B cell (primary cell): ENCODE measurements around the gene COG4. TPM values are rescaled to one million over a fixed set of nuclear protein-coding genes. Genes with fewer than 3 reads are reported as not detected.

ENCODE experiments used
- ATAC-seq: fragments of 200-7000 bp; cut with Tn5 transposase; one replicate; pipeline ENCODE4 v1.10.0; 2021; ENCODE audit warnings: low read depth, mild to moderate bottlenecking, moderate number of reproducible peaks, moderate library complexity
- CTCF ChIA-PET: fragments of 350-600 bp; sonication (Branson Sonifier 250); formaldehyde crosslinking; loops from one replicate; lab custom pipeline; 2021; ENCODE audit warnings: antibody characterized with exemption, inconsistent platforms; lab: Charles Lee
- POLR2A ChIA-PET: fragments of 350-600 bp; sonication (Branson Sonifier 250); formaldehyde crosslinking; loops from one replicate; lab custom pipeline; 2021; ENCODE audit warnings: antibody characterized with exemption; lab: Charles Lee
- DNase-seq: peaks from one replicate; pipeline ENCODE4 v3.0.0; 2013
- H2AFZ ChIP-seq: 2 replicates; pipeline ENCODE4 v1.6.1; 2012; ENCODE audit warnings: mild to moderate bottlenecking, low read depth, low read length; ENCODE audit not compliant: insufficient read depth, poor library complexity, severe bottlenecking
- H3K27ac ChIP-seq, 2 donors: 1 replicate in 1 of 2; 2 replicates in 1 of 2; pipeline ENCODE4 v1.5.1; 2012 to 2013; ENCODE audit warnings: low read length in 2 of 2, mild to moderate bottlenecking in 2 of 2, moderate library complexity in 1 of 2
- H3K27me3 ChIP-seq, 4 experiments: fragments of 200-600 bp in 1 of 4; sonication (generic) in 1 of 4; replicated peaks in 1 of 4; 1 replicate in 2 of 4; 2 replicates in 2 of 4; pipeline versions ENCODE4 v1.6.1 to v1.7.0; 2013 to 2016; ENCODE audit warnings: low read length in 3 of 4, mild to moderate bottlenecking in 2 of 4, mixed read lengths in 1 of 4, moderate library complexity in 1 of 4; ENCODE audit not compliant: insufficient read depth in 4 of 4, control insufficient read depth in 3 of 4; ENCODE audit errors: control extremely low read depth in 1 of 4
- H3K36me3 ChIP-seq, 2 experiments: replicated peaks in 1 of 2; 1 replicate in 1 of 2; 2 replicates in 1 of 2; pipeline versions ENCODE4 v1.6.1 to v1.7.1; 2013; ENCODE audit warnings: low read length in 1 of 2; ENCODE audit not compliant: insufficient read depth in 2 of 2, control insufficient read depth in 1 of 2; ENCODE audit errors: control extremely low read depth in 1 of 2, extremely low read depth in 1 of 2
- H3K4me1 ChIP-seq, 2 donors: fragments of 200-600 bp in 1 of 2; sonication (generic) in 1 of 2; 1 replicate in 1 of 2; 2 replicates in 1 of 2; pipeline versions ENCODE4 v1.5.1 to v1.6.1; 2013 to 2017; ENCODE audit warnings: low read length in 2 of 2; ENCODE audit not compliant: control insufficient read depth in 2 of 2, insufficient read depth in 2 of 2
- H3K4me2 ChIP-seq: replicated peaks from 2 replicates; pipeline ENCODE3; 2012; ENCODE audit warnings: mild to moderate bottlenecking, low read depth, low read length; ENCODE audit not compliant: poor library complexity, severe bottlenecking
- H3K4me3 ChIP-seq, 5 experiments: fragments of 200-600 bp in 1 of 5; sonication (generic) in 1 of 5; 1 replicate in 3 of 5; 2 replicates in 2 of 5; pipeline versions ENCODE4 v1.5.1 to v1.7.0; 2011 to 2016; ENCODE audit warnings: low read length in 4 of 5, mild to moderate bottlenecking in 4 of 5, low read depth in 2 of 5, control low read depth in 1 of 5, moderate library complexity in 1 of 5; ENCODE audit not compliant: insufficient read depth in 1 of 5; ENCODE audit errors: control extremely low read depth in 1 of 5, extremely low read depth in 1 of 5
- H3K79me2 ChIP-seq: fragments of 200-600 bp; sonication (generic); one replicate; pipeline ENCODE4 v1.6.0; 2016; ENCODE audit warnings: low read length; ENCODE audit not compliant: control insufficient read depth, insufficient read depth
- H3K9ac ChIP-seq: fragments of 200-600 bp; sonication (generic); 2 replicates; pipeline ENCODE4 v1.6.1; 2017; ENCODE audit warnings: mild to moderate bottlenecking, low read length, moderate library complexity
- H3K9me3 ChIP-seq, 3 donors: one replicate each; pipeline versions ENCODE4 v1.6.1 to v1.7.1; 2013; ENCODE audit warnings: low read length in 2 of 3; ENCODE audit not compliant: control insufficient read depth in 2 of 3, insufficient read depth in 1 of 3; ENCODE audit errors: control extremely low read depth in 1 of 3
- H4K20me1 ChIP-seq: 2 replicates; pipeline ENCODE4 v1.6.0; 2012; ENCODE audit warnings: mild to moderate bottlenecking, low read length; ENCODE audit not compliant: insufficient read depth, control insufficient read depth, poor library complexity, severe bottlenecking
- H3K27ac Mint-ChIP-seq: one replicate; pipeline ENCODE4 v1.8.0; 2021; ENCODE audit warnings: mixed read lengths
- H3K27me3 Mint-ChIP-seq: one replicate; pipeline ENCODE4 v1.8.0; 2021; ENCODE audit warnings: mixed read lengths
- H3K4me1 Mint-ChIP-seq: one replicate; pipeline ENCODE4 v1.8.0; 2021; ENCODE audit warnings: mixed read lengths
- H3K4me3 Mint-ChIP-seq: one replicate; pipeline ENCODE4 v1.8.0; 2021; ENCODE audit warnings: mixed read lengths
- H3K9me3 Mint-ChIP-seq: one replicate; pipeline ENCODE4 v1.8.0; 2022; ENCODE audit warnings: mixed read lengths; ENCODE audit not compliant: insufficient read depth
- CTCF ChIP-seq: fragments of 200-600 bp; IDR thresholded peaks from one replicate; pipeline ENCODE4 v1.8.0; 2022; ENCODE audit warnings: antibody characterized with exemption, mild to moderate bottlenecking
- EZH2 ChIP-seq: IDR thresholded peaks from 2 replicates; pipeline ENCODE4 v1.6.1; 2012; ENCODE audit warnings: borderline replicate concordance, low read depth, mild to moderate bottlenecking, moderate library complexity, low read length; ENCODE audit not compliant: insufficient read depth, poor library complexity, severe bottlenecking
- WGBS: methylation state at CpG from one replicate; pipeline ENCODE4 v1.1.5; 2013; ENCODE audit warnings: missing lambda C conversion rate; ENCODE audit not compliant: insufficient coverage; 5-methylcytosine and 5-hydroxymethylcytosine counted together
- intact Hi-C: fragments of 100-400 bp; cut with micrococcal nuclease; formaldehyde crosslinking; loops from one replicate; pipeline ENCODE4 v1.10.0; 2022
- polyA plus RNA-seq: library from polyadenylated mRNA; depleted of rRNA; stranded (reverse); fragments of >200 nt; gene quantifications from 2 replicates; pipeline ENCODE4 v1.2.3, GENCODE V29; 2012
- total RNA-seq, 2 donors: library from RNA; stranded (reverse); fragments of 120-200 nt in 1 of 2; gene quantifications; 1 replicate in 1 of 2; 2 replicates in 1 of 2; pipeline versions ENCODE4 v1.2.3 to v1.2.4, GENCODE V29; 2013 to 2022

Gene COG4
- total and polyA plus RNA-seq, 2 donors (not counting 1 experiment from before 2014, with no cell fraction given), result 49.4 to 60.6 TPM

GRCh38 chr16:70437582-70438557 is 85.5 kb downstream of the COG4 start:
- Mint-ChIP-seq H3K27me3 (no peaks in the 10 kb centered on the region), H3K9me3 (no peaks in the 10 kb centered on the region), H3K27ac (peak overlapping the region; percentile 90), H3K4me3 (peak overlapping the region; percentile 91), H3K4me1 (peaks cover 52% of the 10 kb centered on the region)
- ChIA-PET CTCF (interaction anchor here (0.7 to 3.6 kb wide), 5 partner anchors 16 to 57 kb away, joined by 3 to 13 read pairs (median 4); no protein-coding TSS in a partner anchor), POLR2A (interaction anchor here (0.5 to 3.3 kb wide), 10 partner anchors 8 to 149 kb away, joined by 3 to 23 read pairs (median 6); partner anchors contain the start of genes AARS1 and FCSK)
- Histone ChIP-seq H3K27me3 (no peaks in the 10 kb centered on the region), H3K4me3 (peak overlapping the region; percentile 66 to 77 (median 71)), H2AFZ (peak overlapping the region; percentile 60), H3K4me2 (peak overlapping the region; percentile 100), H4K20me1 (peaks cover 19% of the 10 kb centered on the region), H3K36me3 (peaks cover 0 to 2% of the 10 kb centered on the region in 2 experiments), H3K9ac (peak overlapping the region; percentile 77), H3K4me1 (peaks cover 48 to 54% of the 10 kb centered on the region in 2 donors), H3K9me3 (no peaks in the 10 kb centered on the region), H3K27ac (peak overlapping the region in 1 of 2 donors; percentile 47), H3K79me2 (peaks cover 49% of the 10 kb centered on the region)
- 18% methylated on average over 18 of the region's 22 CpGs for WGBS
- no peak for TF ChIP-seq CTCF
- no peak for TF ChIP-seq EZH2
- no peak for DNase-seq
- intact Hi-C loops, result loop anchor here (2.0 kb wide), 2 partner anchors 21 to 33 kb away; no protein-coding TSS in a partner anchor
- ATAC-seq, result no peak
